Activated gamma-delta T cell treated with Interleukin-2 at 50 U/mL for 16 hours (primary cell): Measurements from ENCODE around the gene SMIM27.
"Not testable (repeated sequence)": the region's sequence is repeated elsewhere in the genome, so short reads cannot be mapped to it uniquely, and the experiment has no call there.

Experiments used
- DNase-seq: peaks from one replicate; pipeline ENCODE4 v3.0.0-alpha.2; 2020

SMIM27 gene

GRCh38 chr9:32552172-32552872, at the start of gene SMIM27, which contains the start of gene TOPORS:
SMIM27 (plus strand) TSS chr9:32552327; CDS start chr9:32552435, 108 bp downstream.
TOPORS (minus strand) TSS chr9:32552586; CDS start chr9:32552436, 150 bp downstream.
- peak; percentile 87 for DNase-seq

- DNase-seq: no peak
These were observed 49.7 kb upstream of the SMIM27 start for GRCh38 chr9:32502464-32502863.

GRCh38 chr9:32503008-32503407, 49.1 kb upstream of the SMIM27 start:
- no peak for DNase-seq

GRCh38 chr9:32508728-32509127, 43.4 kb upstream of the SMIM27 start:
- DNase-seq: no peak

- DNase-seq: no peak
These were observed 35.9 kb upstream of the SMIM27 start for GRCh38 chr9:32516241-32516640.

- no peak for DNase-seq
These were observed 33.9 kb upstream of the SMIM27 start for GRCh38 chr9:32518276-32518675.

- no peak for DNase-seq
These were observed 28.2 kb upstream of the SMIM27 start for GRCh38 chr9:32523910-32524309.

GRCh38 chr9:32524558-32524891, 27.6 kb upstream of the SMIM27 start:
- not testable (repeated sequence) for DNase-seq

GRCh38 chr9:32524892-32525708, 27.0 kb upstream of the SMIM27 start:
- DNase-seq: no peak

GRCh38 chr9:32525709-32526030, 26.5 kb upstream of the SMIM27 start:
- DNase-seq: no peak

GRCh38 chr9:32526041-32526706, 26.0 kb upstream of the SMIM27 start, which contains the start of gene RIGI:
RIGI (minus strand) TSS chr9:32526196; CDS start chr9:32526166, 30 bp downstream.
- DNase-seq: peak; percentile 71

- no peak for DNase-seq
These were observed 25.4 kb upstream of the SMIM27 start for GRCh38 chr9:32526707-32527048.

- DNase-seq: no peak
These were observed 18.8 kb upstream of the SMIM27 start for GRCh38 chr9:32533336-32533735.

GRCh38 chr9:32533816-32534215, 18.3 kb upstream of the SMIM27 start:
- no peak for DNase-seq

- DNase-seq: no peak
These were observed 9.1 kb upstream of the SMIM27 start for GRCh38 chr9:32543047-32543446.

GRCh38 chr9:32545884-32546283, 6.2 kb upstream of the SMIM27 start:
- DNase-seq: no peak

- not testable (repeated sequence) for DNase-seq
These were observed 3.9 kb upstream of the SMIM27 start for GRCh38 chr9:32548213-32548612.

- no peak for DNase-seq
These were observed 2.0 kb upstream of the SMIM27 start for GRCh38 chr9:32550150-32550561.

- peak; percentile 96 for DNase-seq
These were observed 1.4 kb upstream of the SMIM27 start for GRCh38 chr9:32550562-32551275.

GRCh38 chr9:32551276-32552051, 663 bp upstream of the SMIM27 start:
- peak; percentile 39 for DNase-seq

- no peak for DNase-seq
These were observed 2.0 kb downstream of the SMIM27 start for GRCh38 chr9:32554107-32554506.

- no peak for DNase-seq
These were observed 2.5 kb downstream of the SMIM27 start for GRCh38 chr9:32554591-32554990.
